SK-N-SH (cell line): Measurements from ENCODE around the gene ANKRD12. TPM values are rescaled to one million over a fixed set of nuclear protein-coding genes. Genes with fewer than 3 reads are reported as not detected.

ENCODE experiments used
- CTCF ChIA-PET: fragments of 300-600, 350-600 bp; formaldehyde crosslinking; extraction: SDS; loops from one replicate; lab custom pipeline; 2021; lab: Yijun Ruan, JAX
- POLR2A ChIA-PET: fragments of 350-600 bp; sonication (Branson Sonifier 250); formaldehyde crosslinking; extraction: SDS; loops from one replicate; lab custom pipeline; 2020; ENCODE audit warnings: antibody characterized with exemption, inconsistent platforms; lab: Yijun Ruan, JAX
- DNase-seq: peaks from one replicate; pipeline ENCODE4 v3.0.0; 2012
- H2AFZ ChIP-seq: fragments of 200-600 bp; sonication (generic); 2 replicates; pipeline ENCODE4 v1.8.1; 2016; ENCODE audit warnings: antibody characterized with exemption, mild to moderate bottlenecking, low read depth
- H3F3A ChIP-seq: fragments of 200-600 bp; sonication (generic); replicated peaks from 2 replicates; pipeline ENCODE3; 2016; ENCODE audit warnings: antibody characterized with exemption, mild to moderate bottlenecking; ENCODE audit not compliant: insufficient read depth
- H3K27ac ChIP-seq, 2 experiments: fragments of 200-500 bp in 1 of 2; fragments of 200-600 bp in 1 of 2; sonication (Bioruptor generic) in 1 of 2; sonication (generic), shearing (Covaris generic) in 1 of 2; 2 replicates each; pipeline versions ENCODE4 v1.5.1 to v1.6.1; 2014 to 2016; ENCODE audit warnings: low read depth in 2 of 2, inconsistent platforms in 1 of 2, low read length in 1 of 2, mild to moderate bottlenecking in 1 of 2, mixed read lengths in 1 of 2
- H3K27me3 ChIP-seq: fragments of 200-600 bp; sonication (generic), shearing (Covaris generic); 2 replicates; pipeline ENCODE4 v1.6.1; 2016; ENCODE audit warnings: mixed run types; ENCODE audit not compliant: insufficient read depth
- H3K36me3 ChIP-seq, 2 experiments: fragments of 200-500 bp in 1 of 2; fragments of 200-600 bp in 1 of 2; sonication (Bioruptor generic) in 1 of 2; sonication (generic) in 1 of 2; replicated peaks in 1 of 2; 2 replicates each; pipeline versions ENCODE3 to v1.5.1; 2014 to 2016; ENCODE audit warnings: low read length in 1 of 2, mild to moderate bottlenecking in 1 of 2; ENCODE audit not compliant: insufficient read depth in 2 of 2, control insufficient read depth in 1 of 2
- H3K4me1 ChIP-seq, 2 experiments: fragments of 200-500 bp in 1 of 2; fragments of 200-600 bp in 1 of 2; sonication (Bioruptor generic) in 1 of 2; sonication (generic), shearing (Covaris generic) in 1 of 2; 2 replicates each; pipeline versions ENCODE4 v1.5.1 to v1.6.1; 2014 to 2016; ENCODE audit warnings: low read depth in 1 of 2, low read length in 1 of 2, mixed run types in 1 of 2; ENCODE audit not compliant: insufficient read depth in 2 of 2, control insufficient read depth in 1 of 2
- H3K4me2 ChIP-seq: fragments of 200-600 bp; sonication (generic), shearing (Covaris generic); 2 replicates; pipeline ENCODE4 v1.6.1; 2017; ENCODE audit warnings: mixed run types
- H3K4me3 ChIP-seq, 2 experiments: fragments of 200-500 bp in 1 of 2; fragments of 200-600 bp in 1 of 2; sonication (Bioruptor generic) in 1 of 2; sonication (generic), shearing (Covaris generic) in 1 of 2; 2 replicates each; pipeline versions ENCODE4 v1.5.1 to v1.8.1; 2014 to 2016; ENCODE audit warnings: low read depth in 2 of 2, inconsistent platforms in 1 of 2, low read length in 1 of 2, mild to moderate bottlenecking in 1 of 2, mixed read lengths in 1 of 2, moderate library complexity in 1 of 2
- H3K79me2 ChIP-seq: fragments of 200-600 bp; sonication (generic); 2 replicates; pipeline ENCODE4 v1.8.1; 2017; ENCODE audit warnings: mild to moderate bottlenecking; ENCODE audit not compliant: insufficient read depth
- H3K9ac ChIP-seq: fragments of 200-600 bp; sonication (generic); 2 replicates; pipeline ENCODE4 v1.6.1; 2017; ENCODE audit warnings: mixed run types
- H3K9me2 ChIP-seq: fragments of 200-600 bp; sonication (generic); 2 replicates; pipeline ENCODE4 v1.6.1; 2017; ENCODE audit warnings: mixed run types
- H3K9me3 ChIP-seq: fragments of 200-600 bp; sonication (generic); 2 replicates; pipeline ENCODE4 v1.6.1; 2017; ENCODE audit warnings: mixed run types, mild to moderate bottlenecking, moderate library complexity
- H4K20me1 ChIP-seq: fragments of 200-600 bp; sonication (generic); 2 replicates; pipeline ENCODE4 v1.6.1; 2017; ENCODE audit warnings: mild to moderate bottlenecking, mixed run types; ENCODE audit not compliant: insufficient read depth
- CHD2 ChIP-seq: fragments of 150-350 bp; IDR thresholded peaks from 2 replicates; pipeline ENCODE4 v1.6.1; 2018; ENCODE audit warnings: low read length; ENCODE audit not compliant: partially characterized antibody
- ELF1 ChIP-seq: IDR thresholded peaks from 2 replicates; pipeline ENCODE4 v1.4.0; 2012
- EP300 ChIP-seq, 2 experiments: IDR thresholded peaks; 2 replicates each; pipeline versions ENCODE4 v1.4.0 to v1.6.1; 2012; ENCODE audit warnings: borderline replicate concordance in 1 of 2, low read depth in 1 of 2, low read length in 1 of 2
- EZH2phosphoT487 ChIP-seq: fragments of 200-600 bp; sonication (generic); IDR thresholded peaks from 2 replicates; pipeline ENCODE4 v1.6.1; 2017; ENCODE audit warnings: low read depth, mixed run types, mild to moderate bottlenecking, antibody characterized with exemption, moderate library complexity, borderline replicate concordance
- FOXJ3 ChIP-seq: sonication (generic); formaldehyde crosslinking; IDR thresholded peaks from 2 replicates; pipeline ENCODE4 v1.5.1; 2020; ENCODE audit warnings: mild to moderate bottlenecking, missing genetic modification reagents
- JUND ChIP-seq: IDR thresholded peaks from 2 replicates; pipeline ENCODE4 v1.4.0; 2012
- MAX ChIP-seq: IDR thresholded peaks from 2 replicates; pipeline ENCODE4 v1.4.0; 2012; ENCODE audit warnings: low read depth
- NFIC ChIP-seq: IDR thresholded peaks from 2 replicates; pipeline ENCODE4 v1.4.0; 2012; ENCODE audit warnings: borderline replicate concordance
- POLR2AphosphoS5 ChIP-seq: IDR thresholded peaks from 2 replicates; pipeline ENCODE4 v1.6.1; 2012; ENCODE audit warnings: low read depth, low read length
- SIN3A ChIP-seq: IDR thresholded peaks from 2 replicates; pipeline ENCODE4 v1.6.1; 2012; ENCODE audit warnings: low read depth, mild to moderate bottlenecking, low read length, moderate library complexity, borderline replicate concordance
- SMC3 ChIP-seq: IDR thresholded peaks from 2 replicates; pipeline ENCODE4 v1.6.1; 2012; ENCODE audit warnings: low read depth, low read length, improper control_type of control experiment
- TAF1 ChIP-seq: IDR thresholded peaks from 2 replicates; pipeline ENCODE4 v1.6.1; 2012; ENCODE audit warnings: low read depth, mild to moderate bottlenecking, low read length, moderate library complexity, borderline replicate concordance
- TCF12 ChIP-seq: IDR thresholded peaks from 2 replicates; pipeline ENCODE4 v1.4.0; 2012
- TEAD4 ChIP-seq: IDR thresholded peaks from 2 replicates; pipeline ENCODE4 v1.4.0; 2012; ENCODE audit warnings: mild to moderate bottlenecking, borderline replicate concordance; ENCODE audit not compliant: insufficient read depth
- WGBS: methylation state at CpG from one replicate; pipeline ENCODE4 v1.1.6; 2017; ENCODE audit warnings: low lambda C conversion rate; 5-methylcytosine and 5-hydroxymethylcytosine counted together
- polyA plus RNA-seq, 3 experiments: library from polyadenylated mRNA; depleted of rRNA; stranded (reverse); fragments of >200 nt; gene quantifications; 2 replicates each; pipeline ENCODE4 v1.2.3, GENCODE V29; 2012
- TF ChIP-seq, protein P1 (sequence below): fragments of 150-350 bp; IDR thresholded peaks from 2 replicates; pipeline ENCODE4 v1.6.1; 2016; ENCODE audit warnings: mild to moderate bottlenecking, low read depth, low read length
- TF ChIP-seq, protein P2 (sequence below): fragments of 150-350 bp; IDR thresholded peaks from 2 replicates; pipeline ENCODE4 v1.6.1; 2017; ENCODE audit warnings: antibody characterized with exemption, low read length, low read depth, borderline replicate concordance

The ANKRD12 gene
- polyA plus RNA-seq, 1 of the 3 experiments (the other 2 are of a cell fraction), result 1.3 TPM

- Histone ChIP-seq H3K9ac (no peak overlapping the region), H3K27me3 (no peaks in the 10 kb centered on the region), H2AFZ (no peak overlapping the region), H3F3A (no peaks in the 10 kb centered on the region), H3K9me3 (no peaks in the 10 kb centered on the region), H3K79me2 (peaks cover 99% of the 10 kb centered on the region), H3K9me2 (no peaks in the 10 kb centered on the region), H3K4me2 (peak overlapping the region; percentile 30; the same call in 1 of the 2 replicates), H3K4me3 (no peak overlapping the region), H3K27ac (no peak overlapping the region; a peak in 1 of 4 replicates), H3K36me3 (peaks cover 0 to 3% of the 10 kb centered on the region in 2 experiments), H4K20me1 (peaks cover 82% of the 10 kb centered on the region), H3K4me1 (peaks cover 0 to 14% of the 10 kb centered on the region in 2 experiments; a peak in 2 of 4 replicates)
- ChIA-PET POLR2A (no interaction called here), CTCF (interaction anchor here (0.7 to 2.0 kb wide), 14 partner anchors 9 to 368 kb away, joined by 3 to 15 read pairs (median 4); partner anchors contain the start of gene ANKRD12)
- TF ChIP-seq, protein P1, sequence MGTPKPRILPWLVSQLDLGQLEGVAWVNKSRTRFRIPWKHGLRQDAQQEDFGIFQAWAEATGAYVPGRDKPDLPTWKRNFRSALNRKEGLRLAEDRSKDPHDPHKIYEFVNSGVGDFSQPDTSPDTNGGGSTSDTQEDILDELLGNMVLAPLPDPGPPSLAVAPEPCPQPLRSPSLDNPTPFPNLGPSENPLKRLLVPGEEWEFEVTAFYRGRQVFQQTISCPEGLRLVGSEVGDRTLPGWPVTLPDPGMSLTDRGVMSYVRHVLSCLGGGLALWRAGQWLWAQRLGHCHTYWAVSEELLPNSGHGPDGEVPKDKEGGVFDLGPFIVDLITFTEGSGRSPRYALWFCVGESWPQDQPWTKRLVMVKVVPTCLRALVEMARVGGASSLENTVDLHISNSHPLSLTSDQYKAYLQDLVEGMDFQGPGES, result no peak
- TF ChIP-seq JUND (no peak), SMC3 (no peak), EP300 (IDR thresholded peaks at IDR 0.05; ENCODE audit: borderline replicate concordance in 1 of 2, low read depth in 1 of 2, low read length in 1 of 2) (no peak), EZH2phosphoT487 (no peak), SIN3A (no peak)
- no peak for DNase-seq
- 41% methylated on average over 1 of the region's 1 CpG for WGBS
These were observed 11.6 kb downstream of the ANKRD12 start for GRCh38 chr18:9148203-9148552.

GRCh38 chr18:9150121-9150520, 13.5 kb downstream of the ANKRD12 start:
- Histone ChIP-seq H4K20me1 (peaks cover 84% of the 10 kb centered on the region), H3K27me3 (no peaks in the 10 kb centered on the region), H3K27ac (no peak overlapping the region), H3K4me2 (no peak overlapping the region), H3K4me3 (no peak overlapping the region), H3K4me1 (peaks cover 0 to 14% of the 10 kb centered on the region in 2 experiments; a peak in 2 of 4 replicates), H3K9me2 (no peaks in the 10 kb centered on the region), H3F3A (no peaks in the 10 kb centered on the region), H3K9me3 (no peaks in the 10 kb centered on the region), H3K9ac (no peak overlapping the region), H2AFZ (no peak overlapping the region), H3K79me2 (peaks cover 99% of the 10 kb centered on the region), H3K36me3 (peaks cover 0 to 3% of the 10 kb centered on the region in 2 experiments)
- 96% methylated on average over 5 of the region's 5 CpGs for WGBS
- ChIA-PET POLR2A (no interaction called here), CTCF (interaction anchor here (0.8 to 1.0 kb wide), 2 partner anchors 73 to 77 kb away, joined by 3 to 4 read pairs; no protein-coding TSS in a partner anchor)
- TF ChIP-seq FOXJ3 (CRISPR knock-in tag) (no peak), TEAD4 (no peak), SMC3 (no peak), MAX (no peak), SIN3A (no peak), POLR2AphosphoS5 (no peak), NFIC (no peak), TAF1 (no peak), ELF1 (no peak), CHD2 (no peak), TCF12 (no peak)
- TF ChIP-seq, protein P2, sequence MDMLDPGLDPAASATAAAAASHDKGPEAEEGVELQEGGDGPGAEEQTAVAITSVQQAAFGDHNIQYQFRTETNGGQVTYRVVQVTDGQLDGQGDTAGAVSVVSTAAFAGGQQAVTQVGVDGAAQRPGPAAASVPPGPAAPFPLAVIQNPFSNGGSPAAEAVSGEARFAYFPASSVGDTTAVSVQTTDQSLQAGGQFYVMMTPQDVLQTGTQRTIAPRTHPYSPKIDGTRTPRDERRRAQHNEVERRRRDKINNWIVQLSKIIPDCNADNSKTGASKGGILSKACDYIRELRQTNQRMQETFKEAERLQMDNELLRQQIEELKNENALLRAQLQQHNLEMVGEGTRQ, result no peak
- TF ChIP-seq, protein P1, result no peak
- DNase-seq, result no peak
